DMS53 (cell line): ENCODE data around the gene TSPAN4.

Experiments used
- DNase-seq: peaks from one replicate; lab custom pipeline; 2025; lab: John Stamatoyannopoulos, UW

TSPAN4 gene

DNA sequence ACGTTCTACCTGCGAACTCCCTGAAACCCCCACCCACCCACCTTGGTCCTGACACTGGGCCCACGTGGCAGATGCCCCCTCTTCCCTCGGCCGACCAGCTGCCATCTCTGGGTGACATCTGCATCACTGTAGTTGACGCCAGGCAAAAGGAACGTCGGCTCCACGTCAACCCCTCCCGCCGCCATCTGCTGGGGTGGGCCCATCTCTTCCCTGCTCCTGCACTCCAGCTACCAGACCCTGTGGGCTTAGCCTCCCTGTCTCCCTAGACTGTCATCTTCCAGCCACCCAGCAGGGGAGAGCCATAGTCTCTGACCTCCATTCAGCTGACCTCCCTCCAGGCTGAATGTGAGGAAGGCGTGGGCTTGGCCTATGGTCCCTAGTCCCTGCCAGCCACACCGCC, 46.6 kb downstream of the TSPAN4 start:
- DNase-seq: no peak

GRCh38 chr11:889687-890475, 47.2 kb downstream of the TSPAN4 start:
- no peak for DNase-seq

DNA sequence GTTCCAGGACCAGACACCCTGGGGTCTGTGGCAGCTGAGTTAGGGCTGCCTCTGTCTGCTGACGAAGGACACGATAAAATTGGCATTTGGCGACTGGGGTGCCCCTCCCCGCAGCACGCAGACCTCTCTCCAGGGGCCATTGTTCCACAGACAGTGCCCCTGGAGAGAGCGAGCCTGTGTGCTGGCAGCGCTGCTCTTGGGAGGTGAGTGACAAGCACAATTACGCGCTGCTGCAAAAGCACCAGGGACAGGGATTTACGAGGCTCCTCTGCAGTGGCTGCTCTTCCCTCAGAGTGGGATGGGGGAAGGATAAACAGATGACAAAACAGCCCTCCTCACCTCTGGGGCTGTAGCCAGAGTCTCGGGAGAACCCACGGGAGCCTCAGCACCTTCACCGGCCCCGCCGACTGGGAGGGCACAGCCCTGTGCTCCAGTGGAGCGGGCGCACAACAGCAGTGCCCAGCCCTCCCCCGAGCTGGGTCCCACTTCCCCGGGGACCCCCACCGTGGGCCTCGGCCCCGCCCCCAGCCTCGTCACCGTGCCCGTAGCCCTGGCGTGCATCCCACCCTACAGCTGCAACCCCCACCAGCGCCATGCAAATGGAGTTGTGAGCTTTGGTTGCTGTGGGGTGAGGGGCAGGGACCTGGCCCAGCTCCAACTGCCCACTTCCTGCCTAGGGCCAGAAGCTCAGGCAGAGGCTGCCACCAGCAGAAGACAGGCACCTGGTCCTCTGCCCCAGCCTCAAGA, 48.3 kb downstream of the TSPAN4 start:
- DNase-seq: no peak

DNA sequence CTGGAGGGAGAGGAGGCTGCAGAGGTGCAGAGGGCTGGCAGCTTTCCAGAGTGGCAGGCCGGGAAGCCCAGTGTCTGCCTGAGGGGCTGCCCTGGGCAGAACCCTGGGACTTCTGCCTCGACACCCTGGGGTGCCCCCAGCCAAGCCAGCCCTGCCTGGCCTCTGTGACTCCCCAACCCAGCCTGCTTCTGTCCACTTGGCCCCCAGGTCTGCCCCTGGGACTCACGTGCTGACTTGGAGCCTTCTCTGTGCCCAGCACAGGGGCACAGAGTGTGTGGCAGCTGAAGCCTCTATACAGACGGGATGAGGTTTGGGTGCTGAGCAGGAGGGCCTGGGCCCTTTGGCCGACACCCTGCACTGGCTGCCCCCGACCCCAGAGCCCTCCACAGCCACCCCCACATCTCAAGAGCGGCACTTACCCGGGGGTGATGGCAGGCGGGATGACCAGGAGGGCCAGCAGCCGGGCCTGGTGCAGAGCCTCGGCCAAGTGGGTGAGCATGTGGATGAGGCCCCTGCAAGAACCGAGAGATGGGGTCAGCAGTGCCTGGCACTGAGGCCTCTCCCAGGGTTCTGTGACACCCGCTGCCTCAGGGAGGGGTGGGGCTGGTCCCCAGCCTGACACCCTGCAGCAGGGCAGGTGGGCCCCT, 50.5 kb downstream of the TSPAN4 start:
- DNase-seq: no peak

DNA sequence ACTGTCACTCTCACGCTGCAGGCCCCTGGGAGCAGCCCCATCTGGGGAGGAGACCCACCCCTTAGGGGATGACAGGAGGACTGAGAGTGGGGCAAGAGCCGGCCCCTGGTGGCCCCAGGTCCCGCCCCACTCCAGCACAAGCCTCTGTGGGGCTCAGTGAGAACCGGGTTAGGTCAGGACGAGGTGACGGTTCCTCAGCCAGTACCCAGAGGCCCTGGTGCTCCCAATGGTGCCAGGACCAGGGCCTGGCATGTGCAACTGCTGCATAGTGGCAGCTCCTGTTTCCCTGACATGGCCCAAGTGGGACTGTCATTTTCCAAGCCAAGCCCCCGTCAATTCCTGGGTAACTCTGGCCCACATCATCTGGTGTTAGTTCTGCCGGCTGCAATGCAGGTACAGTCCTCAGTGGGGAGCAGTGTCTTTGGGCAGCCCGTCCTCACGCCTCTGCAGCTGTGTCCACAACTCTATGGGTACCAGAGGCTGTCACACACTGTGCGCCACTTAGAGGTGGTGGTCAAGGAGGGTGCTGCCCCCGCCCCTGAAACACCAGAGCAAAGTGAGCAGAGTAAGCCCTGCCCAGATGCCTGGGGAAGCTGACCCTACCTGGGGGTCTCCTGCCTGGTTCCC, 52.0 kb downstream of the TSPAN4 start:
- peak; percentile 41 for DNase-seq

GRCh38 chr11:895331-896110, 52.9 kb downstream of the TSPAN4 start:
- no peak for DNase-seq

GRCh38 chr11:897253-898142, 54.8 kb downstream of the TSPAN4 start:
- DNase-seq: no peak

DNA sequence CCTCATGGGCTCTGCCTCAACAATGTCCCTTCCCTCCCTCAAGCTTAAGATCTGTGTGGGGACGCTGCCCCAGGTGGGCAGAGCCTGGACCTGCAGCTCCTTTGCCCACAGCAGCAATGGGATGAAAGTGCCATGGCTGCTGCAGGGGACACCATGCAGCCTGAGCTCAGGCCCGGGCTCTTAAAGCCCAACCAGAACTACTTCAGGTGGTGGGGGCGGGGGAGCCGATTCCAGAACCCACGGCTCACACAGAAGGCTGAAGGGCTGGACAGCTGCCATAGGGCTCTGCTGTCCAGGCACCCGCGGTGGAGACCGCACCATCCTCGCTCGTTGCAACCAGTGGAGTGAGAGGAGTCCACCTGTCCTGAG, 55.5 kb downstream of the TSPAN4 start:
- peak; percentile 71 for DNase-seq

DNA sequence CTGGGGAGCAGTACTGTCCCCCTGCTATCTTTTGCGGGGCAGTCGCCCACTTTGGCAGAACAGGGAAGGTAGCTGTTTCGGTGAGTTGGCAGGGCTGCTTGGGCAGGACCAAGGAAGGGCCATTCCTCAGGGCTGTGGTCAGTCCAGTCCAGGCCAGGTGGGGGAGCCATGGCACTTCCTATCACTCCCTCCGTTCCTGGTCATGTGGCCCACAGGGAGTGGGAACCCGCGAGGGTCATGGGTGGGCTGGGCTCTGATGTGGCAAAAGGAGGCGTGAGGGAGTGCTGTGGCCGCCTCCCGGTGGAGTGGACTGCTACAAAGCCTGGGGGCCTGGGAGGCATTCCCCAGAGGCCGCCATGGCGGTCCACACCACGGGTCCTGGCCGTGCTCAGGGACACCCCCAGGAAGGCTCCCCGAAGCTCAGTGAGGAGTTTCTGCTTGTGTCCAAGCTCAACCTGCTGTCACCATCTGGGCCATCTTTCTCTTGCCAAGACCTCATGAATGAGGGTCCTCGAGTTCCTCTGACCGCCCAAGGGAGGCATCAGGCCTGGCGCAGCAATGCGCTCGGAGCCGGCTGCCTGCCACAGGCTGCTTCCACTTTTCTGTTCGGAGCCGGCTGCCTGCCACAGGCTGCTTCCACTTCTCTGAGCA, 56.0 kb downstream of the TSPAN4 start:
- peak; percentile 53 for DNase-seq

DNA sequence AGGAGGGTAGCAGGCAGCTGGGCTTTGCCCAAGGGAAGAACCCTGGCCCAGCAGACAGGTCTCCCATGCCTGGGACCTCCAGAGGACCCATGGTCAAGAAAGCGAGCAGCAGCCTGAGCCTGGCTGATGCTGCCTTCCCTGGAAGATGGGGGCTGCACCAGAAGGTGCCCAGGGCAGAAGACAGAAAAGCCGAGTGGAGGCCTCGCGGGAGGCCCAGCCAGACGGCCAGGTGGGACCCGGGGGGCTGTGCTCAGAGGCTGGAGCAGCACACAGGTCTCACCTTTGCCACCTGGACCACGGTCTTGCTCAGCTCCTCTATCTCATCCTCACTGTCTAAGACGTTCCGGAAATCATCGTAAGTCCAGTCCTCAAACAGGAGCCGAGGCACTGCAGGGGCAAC, 57.1 kb downstream of the TSPAN4 start:
- no peak for DNase-seq

GRCh38 chr11:900545-900944, 57.9 kb downstream of the TSPAN4 start:
- no peak for DNase-seq

GRCh38 chr11:901452-902061, 58.9 kb downstream of the TSPAN4 start:
- no peak for DNase-seq

- DNase-seq: no peak
These were observed 61.7 kb downstream of the TSPAN4 start for GRCh38 chr11:904380-904779.

DNA sequence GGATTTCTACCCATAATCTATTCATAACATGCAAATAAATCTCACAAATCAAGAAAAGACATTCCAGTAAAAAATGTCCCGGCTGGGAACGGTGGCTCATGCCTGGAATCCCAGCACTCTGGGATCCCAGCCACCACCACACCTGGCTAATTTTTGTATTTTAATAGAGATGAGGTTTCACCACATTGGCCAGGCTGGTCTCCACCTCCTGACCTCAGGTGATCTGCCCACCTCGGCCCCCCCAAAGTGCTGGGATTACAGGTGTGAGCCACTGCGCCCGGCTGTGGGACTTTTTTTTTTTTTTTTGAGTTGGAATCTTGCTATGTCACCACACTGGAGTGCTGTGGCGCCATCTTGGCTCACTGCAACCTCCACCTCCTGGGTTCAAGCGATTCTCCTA, 63.3 kb downstream of the TSPAN4 start:
- no peak for DNase-seq

DNA sequence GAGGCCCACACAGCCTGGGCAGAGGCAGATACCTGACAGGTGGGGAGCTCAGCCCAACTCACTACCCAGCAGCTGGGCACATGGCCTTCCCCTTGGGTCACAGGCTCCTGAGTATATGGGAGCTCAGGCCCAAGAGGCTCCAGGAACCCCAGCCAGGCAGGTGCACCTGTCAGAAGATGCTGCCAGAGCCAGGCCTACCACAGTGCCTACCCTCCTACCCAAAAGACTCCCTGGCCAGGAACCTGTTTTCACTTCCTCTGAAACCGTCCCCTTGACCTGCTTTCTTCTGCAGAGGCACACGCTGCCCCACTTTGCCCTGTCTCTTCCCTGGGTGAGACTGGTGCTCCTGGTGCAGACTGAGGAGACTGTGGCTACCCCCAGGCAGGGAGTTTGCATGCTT, 65.0 kb downstream of the TSPAN4 start:
- DNase-seq: no peak

- DNase-seq: no peak
These were observed 65.6 kb downstream of the TSPAN4 start for GRCh38 chr11:908273-908672.

DNA sequence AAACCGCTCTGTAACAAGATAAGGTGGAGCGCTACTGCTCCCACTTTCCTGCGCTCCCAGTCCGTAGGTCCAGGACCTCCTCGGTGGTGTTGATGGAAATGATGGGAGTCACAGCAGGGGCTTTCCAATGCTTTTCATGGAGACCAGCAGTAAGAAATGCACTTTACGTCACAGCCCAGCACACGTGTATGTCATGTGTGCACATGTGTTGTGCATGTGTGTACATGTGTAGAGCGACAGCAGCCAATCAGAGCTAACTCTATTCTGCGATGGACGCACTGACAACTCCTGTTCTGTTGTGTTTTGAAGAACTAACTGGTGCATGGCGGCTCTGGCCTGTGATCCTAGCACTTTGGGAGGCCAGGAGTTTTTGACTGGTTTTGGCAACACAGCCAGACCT, 66.8 kb downstream of the TSPAN4 start:
- DNase-seq: no peak

DNA sequence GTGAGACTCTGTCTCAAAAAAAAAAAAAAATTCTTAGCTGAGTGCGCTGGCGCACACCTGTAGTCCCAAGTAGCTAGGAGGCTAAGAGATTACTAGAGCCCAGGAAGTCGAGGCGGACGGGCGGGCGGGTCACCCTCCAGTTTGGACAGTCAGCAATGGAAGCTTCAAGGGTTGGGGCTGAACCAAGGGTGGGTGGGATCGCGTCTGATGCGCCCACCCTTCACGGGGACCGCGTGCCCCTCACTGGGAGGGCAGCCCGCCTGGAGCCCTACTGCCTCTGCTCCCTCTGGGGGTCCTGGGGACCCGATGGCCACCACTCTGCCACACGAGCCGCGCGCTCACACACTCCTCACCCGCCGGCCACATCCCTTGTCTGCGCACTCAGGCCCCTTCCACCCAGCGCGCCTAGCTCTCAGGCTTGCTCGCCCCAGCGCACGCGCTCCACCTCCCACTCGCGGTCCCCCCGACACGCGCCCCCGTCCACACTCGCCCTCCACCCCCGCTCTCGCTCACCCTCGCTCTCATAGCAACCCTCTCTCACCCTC, 67.5 kb downstream of the TSPAN4 start:
- peak; percentile 71 for DNase-seq

DNA sequence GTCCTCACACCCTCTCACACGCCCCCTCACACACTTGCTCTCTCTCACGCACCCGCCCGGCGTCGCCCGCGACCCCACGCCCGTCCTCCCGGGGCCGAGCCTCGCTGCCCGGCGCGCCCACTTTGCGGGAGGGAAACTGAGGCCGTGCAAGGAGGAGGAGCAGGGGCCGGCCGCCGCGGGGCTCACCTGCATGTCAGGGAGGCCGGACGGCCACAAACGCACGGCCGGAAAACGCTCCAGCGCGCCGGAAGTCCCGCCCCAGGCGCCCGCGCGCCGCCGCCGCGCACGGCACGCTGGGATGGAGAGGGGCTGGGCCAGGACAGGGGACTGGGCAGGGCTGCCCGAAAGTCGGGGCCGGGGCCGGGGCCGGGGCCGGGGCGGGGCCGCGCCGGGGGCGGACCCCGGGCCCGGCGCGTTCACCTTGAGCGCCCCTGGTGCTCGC, 68.0 kb downstream of the TSPAN4 start, which contains the start of gene CHID1:
Gene CHID1, minus strand, starts transcription at position 222 of the 442 bp plus-strand sequence. CDS start 5,994 bp downstream, outside the sequence.
- DNase-seq: peak; percentile 96
